Thyroid gland (tissue), 4 donors: Measurements from ENCODE around the gene PAK6. TPM values are rescaled to one million over a fixed set of nuclear protein-coding genes. Genes with fewer than 3 reads are reported as not detected.

ENCODE experiments used
- DNase-seq, 2 donors: peaks; one replicate each; pipeline ENCODE4 v3.0.0-alpha.2; 2019
- H3K27ac ChIP-seq, 3 donors: fragments of 200-600 bp; sonication (generic); 1 replicate in 2 of 3; 2 replicates in 1 of 3; pipeline ENCODE4 v1.5.1; 2016 to 2019; ENCODE audit warnings: mild to moderate bottlenecking in 1 of 3, moderate library complexity in 1 of 3
- H3K27me3 ChIP-seq: fragments of 200-600 bp; sonication (generic); one replicate; pipeline ENCODE4 v1.5.1; 2019
- H3K36me3 ChIP-seq, 2 donors: fragments of 200-600 bp; sonication (generic); one replicate each; pipeline ENCODE4 v1.5.1; 2016 to 2019
- H3K4me1 ChIP-seq, 2 donors: fragments of 200-600 bp; sonication (generic); one replicate each; pipeline ENCODE4 v1.5.1; 2017 to 2019
- H3K4me3 ChIP-seq, 3 donors: fragments of 200-600 bp; sonication (generic); replicated peaks in 1 of 3; 1 replicate in 2 of 3; 2 replicates in 1 of 3; pipeline ENCODE4 v1.5.1; 2016; ENCODE audit warnings: mild to moderate bottlenecking in 1 of 3
- H3K9me3 ChIP-seq: fragments of 200-600 bp; sonication (generic); one replicate; pipeline ENCODE4 v1.5.1; 2017
- CTCF ChIP-seq, 6 experiments: fragments of 200-600 bp in 3 of 6; fragments of 450-650 bp in 3 of 6; sonication (generic) in 3 of 6; IDR thresholded peaks; one replicate each; pipeline ENCODE4 v1.5.1; 2016 to 2019; ENCODE audit warnings: antibody characterized with exemption in 6 of 6, mild to moderate bottlenecking in 2 of 6, inconsistent platforms in 1 of 6, moderate library complexity in 1 of 6
- POLR2A ChIP-seq, 2 donors: fragments of 450-650 bp; IDR thresholded peaks; one replicate each; pipeline ENCODE4 v1.6.1; 2017; ENCODE audit warnings: antibody characterized with exemption in 2 of 2, mild to moderate bottlenecking in 2 of 2, moderate library complexity in 1 of 2
- WGBS, 2 donors: methylation state at CpG; one replicate each; pipeline ENCODE4 v1.1.5; 2017; 5-methylcytosine and 5-hydroxymethylcytosine counted together
- intact Hi-C: fragments of 100-400 bp; cut with DNase I; formaldehyde crosslinking; loops from one replicate; pipeline ENCODE4 v1.15.1; 2023
- total RNA-seq, 4 donors: library from RNA; depleted of rRNA; stranded (reverse); fragments of >200 nt; gene quantifications; one replicate each; pipeline ENCODE4 v1.2.3, GENCODE V29; 2016

Gene PAK6
- total RNA-seq, 4 donors from 2014 or later = 33.9 to 63.4 (median 43.9) TPM

- intact Hi-C loops = loop anchor here (5.0 kb wide), 1 partner anchor 33 kb away; the partner anchor contains the start of gene INAFM2
- TF ChIP-seq POLR2A (IDR thresholded peaks at IDR 0.05) = no peak
- peak in 3 of 6 experiments; percentile 23 to 40 (median 31) for TF ChIP-seq CTCF (IDR thresholded peaks at IDR 0.05)
Measured at GRCh38 chr15:40289140-40289775, 50.4 kb downstream of the PAK6 start.

GRCh38 chr15:40290545-40290917, 51.7 kb downstream of the PAK6 start:
- DNase-seq = no peak
- Histone ChIP-seq H3K36me3 (no peaks in the 10 kb centered on the region), H3K4me1 (peaks cover 9 to 19% of the 10 kb centered on the region in 2 donors), H3K9me3 (no peaks in the 10 kb centered on the region), H3K27ac (no peak overlapping the region), H3K4me3 (no peak overlapping the region), H3K27me3 (no peaks in the 10 kb centered on the region)
- intact Hi-C loops = no loop called here
- TF ChIP-seq POLR2A (IDR thresholded peaks at IDR 0.05) = no peak
- no peak for TF ChIP-seq CTCF (IDR thresholded peaks at IDR 0.05)
- WGBS, 2 donors = 49 to 67% methylated on average over 8 to 11 of the region's 12 CpGs

More at GRCh38 chr15:40289140-40289775, 50.4 kb downstream of the PAK6 start:
- Histone ChIP-seq H3K4me3 (no peak overlapping the region), H3K27ac (no peak overlapping the region), H3K27me3 (no peaks in the 10 kb centered on the region), H3K36me3 (no peaks in the 10 kb centered on the region), H3K9me3 (no peaks in the 10 kb centered on the region), H3K4me1 (peaks cover 8 to 18% of the 10 kb centered on the region in 2 donors)
- 65 to 68% methylated on average over 5 to 6 of the region's 6 CpGs for WGBS, 2 donors
- peak; percentile 88 to 90 for DNase-seq

GRCh38 chr15:40290918-40291574, 52.2 kb downstream of the PAK6 start:
- Histone ChIP-seq H3K4me1 (peaks cover 14 to 24% of the 10 kb centered on the region in 2 donors), H3K4me3 (peak overlapping the region in 1 of 3 donors; percentile 16), H3K27ac (no peak overlapping the region), H3K9me3 (no peaks in the 10 kb centered on the region), H3K27me3 (no peaks in the 10 kb centered on the region), H3K36me3 (no peaks in the 10 kb centered on the region)
- WGBS, 2 donors = 8 to 12% methylated on average over 12 to 36 of the region's 68 CpGs
- peak; percentile 72 to 73 for DNase-seq
- TF ChIP-seq CTCF (IDR thresholded peaks at IDR 0.05) (no peak), POLR2A (IDR thresholded peaks at IDR 0.05) (no peak)
- intact Hi-C loops = no loop called here

- DNase-seq = no peak
- Histone ChIP-seq H3K36me3 (no peaks in the 10 kb centered on the region), H3K4me1 (peaks cover 19 to 34% of the 10 kb centered on the region in 2 donors), H3K27me3 (no peaks in the 10 kb centered on the region), H3K27ac (no peak overlapping the region), H3K4me3 (no peak overlapping the region), H3K9me3 (no peaks in the 10 kb centered on the region)
- intact Hi-C loops = no loop called here
- no peak for TF ChIP-seq CTCF (IDR thresholded peaks at IDR 0.05)
- no peak for TF ChIP-seq POLR2A (IDR thresholded peaks at IDR 0.05)
- 83 to 88% methylated on average over 2 to 3 of the region's 3 CpGs for WGBS, 2 donors
Measured at GRCh38 chr15:40292246-40292645, 53.4 kb downstream of the PAK6 start.

- TF ChIP-seq CTCF (IDR thresholded peaks at IDR 0.05) = no peak
- no peak for TF ChIP-seq POLR2A (IDR thresholded peaks at IDR 0.05)
Measured at GRCh38 chr15:40293006-40293405, 54.1 kb downstream of the PAK6 start.

More at GRCh38 chr15:40293006-40293405, 54.1 kb downstream of the PAK6 start:
- no peaks in the 10 kb centered on the region for H3K36me3 ChIP-seq
- H3K27ac ChIP-seq = no peak overlapping the region
- H3K4me1 ChIP-seq = peaks cover 19 to 34% of the 10 kb centered on the region in 2 donors
- no peak for DNase-seq
- H3K4me3 ChIP-seq = no peak overlapping the region
- H3K27me3 ChIP-seq = no peaks in the 10 kb centered on the region
- intact Hi-C loops = no loop called here
- H3K9me3 ChIP-seq = no peaks in the 10 kb centered on the region
